ENCODE data around the gene KLHDC8A. TPM values are rescaled to one million over a fixed set of nuclear protein-coding genes. Genes with fewer than 3 reads are reported as not detected.

KLHDC8A gene
- total RNA-seq, 8 experiments from 2014 or later = 0.31 to 100 (median 33.0) TPM; not detected in 2

GRCh38 chr1:205294175-205294917 is 62.4 kb downstream of the KLHDC8A start:
- peaks cover 38 to 42% of the 10 kb centered on the region in 2 donors for H3K4me1 ChIP-seq (replicated peaks in 1 of 2)
- peak; percentile 32 to 83 (median 71) for ATAC-seq (replicated peaks in 6 of 8)
- H3K4me3 ChIP-seq = no peak overlapping the region
- WGBS, 10 experiments = 33 to 71% (median 42%) methylated on average over 2 to 6 of the region's 6 CpGs; no CpG with 5 or more reads in 5 of the 10 experiments
- in situ Hi-C loops (cut with MboI; ENCODE audit: low pct_unique_long_range_greater_than_20kb in 2 of 9, low sequenced_read_pairs in 9 of 9, unreplicated experiment in 9 of 9) = no loop called here
- H3K27ac ChIP-seq = peak overlapping the region; percentile 89 to 91

- H3K4me3 ChIP-seq = no peak overlapping the region
- in situ Hi-C loops (cut with MboI; ENCODE audit: low pct_unique_long_range_greater_than_20kb in 2 of 9, low sequenced_read_pairs in 9 of 9, unreplicated experiment in 9 of 9) = no loop called here
- H3K27ac ChIP-seq = peak overlapping the region; percentile 89 to 91
- no peak for ATAC-seq (replicated peaks in 6 of 8)
- WGBS, 10 experiments = 40 to 94% (median 87%) methylated on average over 1 to 9 of the region's 10 CpGs; no CpG with 5 or more reads in 3 of the 10 experiments
- H3K4me1 ChIP-seq (replicated peaks in 1 of 2) = peaks cover 34 to 36% of the 10 kb centered on the region in 2 donors
Measured at GRCh38 chr1:205293350-205294074, 63.2 kb downstream of the KLHDC8A start.

GRCh38 chr1:205291596-205291995 is 65.1 kb downstream of the KLHDC8A start:
- H3K4me1 ChIP-seq (replicated peaks in 1 of 2) = peaks cover 34% of the 10 kb centered on the region in 2 donors
- H3K4me3 ChIP-seq = no peak overlapping the region
- WGBS, 10 experiments = 40 to 96% (median 90%) methylated on average over 1 to 6 of the region's 6 CpGs; no CpG with 5 or more reads in 3 of the 10 experiments
- no peak for ATAC-seq (replicated peaks in 6 of 8)
- in situ Hi-C loops (cut with MboI; ENCODE audit: low pct_unique_long_range_greater_than_20kb in 2 of 9, low sequenced_read_pairs in 9 of 9, unreplicated experiment in 9 of 9) = no loop called here
- no peak overlapping the region for H3K27ac ChIP-seq

- Histone ChIP-seq H3K4me3 (no peak overlapping the region), H3K27ac (no peak overlapping the region), H3K4me1 (replicated peaks in 1 of 2) (peaks cover 38 to 39% of the 10 kb centered on the region in 2 donors)
- in situ Hi-C loops (cut with MboI; ENCODE audit: low pct_unique_long_range_greater_than_20kb in 2 of 9, low sequenced_read_pairs in 9 of 9, unreplicated experiment in 9 of 9) = no loop called here
- 20 to 89% (median 45%) methylated on average over 1 to 8 of the region's 8 CpGs; no CpG with 5 or more reads in 1 of the 10 experiments for WGBS, 10 experiments
- no peak for ATAC-seq (replicated peaks in 6 of 8)
Measured at GRCh38 chr1:205287767-205288559, 68.8 kb downstream of the KLHDC8A start.

- 70 to 100% (median 96%) methylated on average over 1 to 3 of the region's 3 CpGs; no CpG with 5 or more reads in 2 of the 10 experiments for WGBS, 10 experiments
- no peak overlapping the region for H3K27ac ChIP-seq
- in situ Hi-C loops (cut with MboI; ENCODE audit: low pct_unique_long_range_greater_than_20kb in 2 of 9, low sequenced_read_pairs in 9 of 9, unreplicated experiment in 9 of 9) = no loop called here
Measured at GRCh38 chr1:205287076-205287475, 69.6 kb downstream of the KLHDC8A start.

GRCh38 chr1:205286335-205286950 is 70.3 kb downstream of the KLHDC8A start:
- Histone ChIP-seq H3K27ac (no peak overlapping the region), H3K4me1 (replicated peaks in 1 of 2) (peaks cover 37 to 38% of the 10 kb centered on the region in 2 donors), H3K4me3 (no peak overlapping the region)
- ATAC-seq (replicated peaks in 6 of 8) = no peak
- 70 to 100% (median 95%) methylated on average over 1 to 9 of the region's 9 CpGs; no CpG with 5 or more reads in 3 of the 10 experiments for WGBS, 10 experiments
- in situ Hi-C loops (cut with MboI; ENCODE audit: low pct_unique_long_range_greater_than_20kb in 2 of 9, low sequenced_read_pairs in 9 of 9, unreplicated experiment in 9 of 9) = no loop called here

More at GRCh38 chr1:205287076-205287475, 69.6 kb downstream of the KLHDC8A start:
- peaks cover 37 to 38% of the 10 kb centered on the region in 2 donors for H3K4me1 ChIP-seq (replicated peaks in 1 of 2)
- no peak overlapping the region for H3K4me3 ChIP-seq
- no peak for ATAC-seq (replicated peaks in 6 of 8)

Other genes with a start within 250 kb of the KLHDC8A start
- gene RBBP5, start 234.9 kb downstream of the KLHDC8A start, total RNA-seq = 10 to 100 TPM; 11.7 to 25.2 (median 17.0) TPM
- 10 to 100 TPM in 7 of 8 experiments, 1 to 10 TPM in 1; 9.6 to 18.3 (median 12.0) TPM for gene DSTYK, start 145.2 kb downstream of the KLHDC8A start, total RNA-seq
- 10 to 100 TPM in 5 of 8 experiments, 1 to 10 TPM in 3; 2.8 to 27.0 (median 15.3) TPM for gene TMCC2, start 129.0 kb downstream of the KLHDC8A start, total RNA-seq
- gene NUAK2, start 35.2 kb downstream of the KLHDC8A start, total RNA-seq = 10 to 100 TPM in 1 of 8 experiments, 1 to 10 TPM in 4, under 1 TPM in 3; 0.09 to 17.9 (median 7.0) TPM
- gene LEMD1, start 65.1 kb upstream of the KLHDC8A start, total RNA-seq = 10 to 100 TPM in 4 of 8 experiments, 1 to 10 TPM in 1, not detected in 3; 4.2 to 46.8 (median 36.4) TPM
- 1 to 10 TPM in 4 of 8 experiments, under 1 TPM in 3, not detected in 1; 0.10 to 5.9 (median 2.2) TPM for gene BLACAT1, start 99.1 kb upstream of the KLHDC8A start, total RNA-seq
- gene CDK18, start 147.7 kb upstream of the KLHDC8A start, total RNA-seq = 10 to 100 TPM in 2 of 8 experiments, 1 to 10 TPM in 6; 1.3 to 12.0 (median 2.3) TPM